Hepatocyte (in vitro differentiated cells): ENCODE results near the gene FBXL17. TPM values are rescaled to one million over a fixed set of nuclear protein-coding genes. Genes with fewer than 3 reads are reported as not detected.
A peak's percentile ranks its signal among the peaks of the same experiment; 100 is the strongest.

Experiments
- DNase-seq: peaks from one replicate; pipeline ENCODE4 v3.0.0-alpha.2; 2016; ENCODE audit warnings: low spot score
- H2AFZ ChIP-seq: fragments of 200-600 bp; sonication (generic); 2 replicates; pipeline ENCODE4 v1.6.0; 2016; ENCODE audit warnings: antibody characterized with exemption, mild to moderate bottlenecking
- H3K27ac ChIP-seq: fragments of 200-600 bp; sonication (generic); 2 replicates; pipeline ENCODE4 v1.5.1; 2016; ENCODE audit warnings: mild to moderate bottlenecking
- H3K27me3 ChIP-seq: fragments of 200-600 bp; sonication (generic); 2 replicates; pipeline ENCODE4 v1.6.1; 2016
- H3K36me3 ChIP-seq: fragments of 200-600 bp; sonication (generic); replicated peaks from 2 replicates; pipeline ENCODE4 v1.5.1; 2016; ENCODE audit warnings: low read depth; ENCODE audit not compliant: insufficient read depth
- H3K4me1 ChIP-seq: fragments of 200-600 bp; sonication (generic); 2 replicates; pipeline ENCODE4 v1.5.1; 2016; ENCODE audit warnings: mild to moderate bottlenecking, moderate library complexity; ENCODE audit not compliant: insufficient read depth
- H3K4me2 ChIP-seq: fragments of 200-600 bp; sonication (generic); 2 replicates; pipeline ENCODE4 v1.6.0; 2016
- H3K4me3 ChIP-seq: fragments of 200-600 bp; sonication (generic); 2 replicates; pipeline ENCODE4 v1.5.1; 2016; ENCODE audit warnings: mild to moderate bottlenecking
- H3K79me2 ChIP-seq: fragments of 200-600 bp; sonication (generic); 2 replicates; pipeline ENCODE4 v1.6.0; 2017; ENCODE audit warnings: mild to moderate bottlenecking
- H3K9me2 ChIP-seq: fragments of 200-600 bp; sonication (generic); replicated peaks from 2 replicates; pipeline ENCODE4 v1.6.0; 2017; ENCODE audit warnings: mild to moderate bottlenecking; ENCODE audit not compliant: insufficient read depth
- H3K9me3 ChIP-seq: fragments of 200-600 bp; sonication (generic); 2 replicates; pipeline ENCODE4 v1.5.1; 2016; ENCODE audit warnings: low read depth, mild to moderate bottlenecking
- H4K20me1 ChIP-seq: fragments of 200-600 bp; sonication (generic); 2 replicates; pipeline ENCODE4 v1.6.0; 2016; ENCODE audit warnings: mild to moderate bottlenecking; ENCODE audit not compliant: insufficient read depth, poor library complexity, severe bottlenecking
- CTCF ChIP-seq: fragments of 200-600 bp; sonication (generic); IDR thresholded peaks from 2 replicates; pipeline ENCODE4 v1.5.1; 2016; ENCODE audit warnings: antibody characterized with exemption, mild to moderate bottlenecking; ENCODE audit not compliant: poor library complexity
- EZH2 ChIP-seq: fragments of 200-600 bp; sonication (generic); IDR thresholded peaks from 2 replicates; pipeline ENCODE4 v1.6.1; 2016; ENCODE audit warnings: antibody characterized with exemption, mild to moderate bottlenecking, borderline replicate concordance
- EZH2phosphoT487 ChIP-seq: fragments of 200-600 bp; sonication (generic); IDR thresholded peaks from one replicate; pipeline ENCODE4 v1.6.1; 2018; ENCODE audit warnings: antibody characterized with exemption, mild to moderate bottlenecking, low read depth, moderate library complexity; ENCODE audit not compliant: unreplicated experiment, severe bottlenecking
- WGBS: methylation state at CpG from one replicate; pipeline ENCODE4 v1.1.6; 2016; ENCODE audit warnings: low lambda C conversion rate; ENCODE audit errors: missing lambda C conversion rate; 5-methylcytosine and 5-hydroxymethylcytosine counted together
- polyA plus RNA-seq: library from polyadenylated mRNA; unstranded; fragments of >200 nt; fragmentation: Nextera tagmentation; extraction: Ambion mirVana; gene quantifications from 2 replicates; pipeline ENCODE4 v1.2.1, GENCODE V29; 2016
- total RNA-seq: library from RNA; depleted of rRNA; stranded (reverse); fragments of >200 nt; gene quantifications from 2 replicates; pipeline ENCODE4 v1.2.3, GENCODE V29; 2014

The FBXL17 gene
- total and polyA plus RNA-seq, 2 experiments from 2014 or later: 12.5 to 18.2 TPM

GRCh38 chr5:107869438-107870115, 512.3 kb downstream of the FBXL17 start:
- peaks cover 6% of the 10 kb centered on the region for H3K4me1 ChIP-seq
- no peaks in the 10 kb centered on the region for H4K20me1 ChIP-seq
- no peaks in the 10 kb centered on the region for H3K9me2 ChIP-seq
- peak overlapping the region; percentile 27 for H3K4me2 ChIP-seq
- peak; percentile 29 for DNase-seq
- no peak for TF ChIP-seq EZH2phosphoT487
- no peak for TF ChIP-seq CTCF
- TF ChIP-seq EZH2: no peak
- 73% methylated on average over 4 of the region's 4 CpGs for WGBS
- no peak overlapping the region for H3K4me3 ChIP-seq
- no peaks in the 10 kb centered on the region for H3K36me3 ChIP-seq
- H3K9me3 ChIP-seq: no peaks in the 10 kb centered on the region
- peak overlapping the region; percentile 88 for H3K27ac ChIP-seq
- no peak overlapping the region for H2AFZ ChIP-seq
- H3K27me3 ChIP-seq: no peaks in the 10 kb centered on the region
- H3K79me2 ChIP-seq: no peaks in the 10 kb centered on the region

- 75% methylated on average over 7 of the region's 7 CpGs for WGBS
- H3K9me3 ChIP-seq: no peaks in the 10 kb centered on the region
- H3K27ac ChIP-seq: peak overlapping the region; percentile 88
- H3K36me3 ChIP-seq: no peaks in the 10 kb centered on the region
- H3K27me3 ChIP-seq: no peaks in the 10 kb centered on the region
- H3K4me1 ChIP-seq: peaks cover 6% of the 10 kb centered on the region
- TF ChIP-seq EZH2phosphoT487: no peak
- DNase-seq: no peak
- no peak overlapping the region for H3K4me3 ChIP-seq
- H2AFZ ChIP-seq: no peak overlapping the region
- H3K79me2 ChIP-seq: no peaks in the 10 kb centered on the region
- no peak overlapping the region for H3K4me2 ChIP-seq
- no peaks in the 10 kb centered on the region for H3K9me2 ChIP-seq
- no peaks in the 10 kb centered on the region for H4K20me1 ChIP-seq
Observed at GRCh38 chr5:107868650-107869409, 513.1 kb downstream of the FBXL17 start.

- Histone ChIP-seq H3K4me2 (no peak overlapping the region), H3K36me3 (no peaks in the 10 kb centered on the region), H3K9me2 (no peaks in the 10 kb centered on the region), H3K4me1 (peaks cover 6% of the 10 kb centered on the region), H2AFZ (no peak overlapping the region), H3K79me2 (no peaks in the 10 kb centered on the region), H4K20me1 (no peaks in the 10 kb centered on the region), H3K27ac (no peak overlapping the region), H3K9me3 (no peaks in the 10 kb centered on the region), H3K4me3 (no peak overlapping the region), H3K27me3 (no peaks in the 10 kb centered on the region)
- WGBS: 100% methylated on average over 2 of the region's 2 CpGs
- DNase-seq: no peak
- TF ChIP-seq EZH2: no peak
- no peak for TF ChIP-seq CTCF
- no peak for TF ChIP-seq EZH2phosphoT487
Observed at GRCh38 chr5:107867266-107867665, 514.6 kb downstream of the FBXL17 start.

GRCh38 chr5:107864793-107865192, 517.1 kb downstream of the FBXL17 start:
- no peaks in the 10 kb centered on the region for H4K20me1 ChIP-seq
- no peak for TF ChIP-seq EZH2phosphoT487
- TF ChIP-seq EZH2: no peak
- TF ChIP-seq CTCF: no peak
- H3K4me3 ChIP-seq: no peak overlapping the region
- no peak overlapping the region for H3K4me2 ChIP-seq
- no peak overlapping the region for H2AFZ ChIP-seq
- H3K27me3 ChIP-seq: no peaks in the 10 kb centered on the region
- no peak overlapping the region for H3K27ac ChIP-seq
- WGBS: 86% methylated on average over 2 of the region's 2 CpGs
- DNase-seq: no peak
- peaks cover under 1% of the 10 kb centered on the region for H3K4me1 ChIP-seq
- H3K9me3 ChIP-seq: no peaks in the 10 kb centered on the region
- H3K79me2 ChIP-seq: no peaks in the 10 kb centered on the region
- H3K9me2 ChIP-seq: no peaks in the 10 kb centered on the region
- no peaks in the 10 kb centered on the region for H3K36me3 ChIP-seq
